PC-3 (cell line): Measurements from ENCODE around the gene BBOX1. TPM values are rescaled to one million over a fixed set of nuclear protein-coding genes. Genes with fewer than 3 reads are reported as not detected.
A peak's percentile ranks its signal among the peaks of the same experiment; 100 is the strongest.

Experiments
- ATAC-seq: fragments of 200-7000 bp; cut with Tn5 transposase; 2 replicates; pipeline ENCODE4 v1.9.1; 2020; ENCODE audit warnings: mild to moderate bottlenecking, moderate library complexity
- BruUV-seq: library from RNA; stranded (reverse); fragments of 400-500 nt; replicated peaks from 2 replicates; lab custom pipeline; 2021; lab: Mats Ljungman, UMichigan
- CTCF ChIA-PET: fragments of 300-600 bp; sonication (Branson Sonifier 250); formaldehyde crosslinking; loops from one replicate; lab custom pipeline; 2022; ENCODE audit warnings: antibody characterized with exemption; lab: Charles Lee
- POLR2A ChIA-PET: fragments of 300-600 bp; sonication (Branson Sonifier 250); formaldehyde crosslinking; loops from one replicate; lab custom pipeline; 2022; ENCODE audit warnings: antibody characterized with exemption; ENCODE audit not compliant: unreplicated experiment; lab: Charles Lee
- DNase-seq: peaks from one replicate; pipeline ENCODE4 v3.0.0-alpha.2; 2015
- H2AFZ ChIP-seq: fragments of 300-600 bp; sonication (generic); 2 replicates; pipeline ENCODE4 v1.6.0; 2016; ENCODE audit warnings: antibody characterized with exemption, low read length
- H3F3A ChIP-seq: fragments of 300-600 bp; sonication (generic); one replicate; pipeline ENCODE4 v1.6.0; 2017; ENCODE audit warnings: antibody characterized with exemption, low read length, control low read depth, mild to moderate bottlenecking; ENCODE audit not compliant: unreplicated experiment
- H3K27ac ChIP-seq: fragments of 300-600 bp; sonication (generic); 2 replicates; pipeline ENCODE4 v1.5.1; 2016; ENCODE audit warnings: mild to moderate bottlenecking, low read length
- H3K27me3 ChIP-seq: fragments of 300-600 bp; sonication (generic); 2 replicates; pipeline ENCODE4 v1.6.1; 2016; ENCODE audit warnings: low read length, mixed read lengths
- H3K36me3 ChIP-seq: fragments of 300-600 bp; sonication (generic); 2 replicates; pipeline ENCODE4 v1.6.1; 2016; ENCODE audit warnings: low read depth, mixed run types, low read length, mixed read lengths
- H3K4me1 ChIP-seq: fragments of 300-600 bp; sonication (generic); 2 replicates; pipeline ENCODE4 v1.5.1; 2016; ENCODE audit warnings: low read length; ENCODE audit not compliant: insufficient read depth
- H3K4me2 ChIP-seq: fragments of 300-600 bp; sonication (generic); 2 replicates; pipeline ENCODE4 v1.6.0; 2016; ENCODE audit warnings: low read length
- H3K4me3 ChIP-seq: fragments of 300-600 bp; sonication (generic); 2 replicates; pipeline ENCODE4 v1.5.1; 2016; ENCODE audit warnings: mild to moderate bottlenecking, low read length, mixed read lengths
- H3K79me2 ChIP-seq: fragments of 300-600 bp; sonication (generic); 2 replicates; pipeline ENCODE4 v1.6.1; 2017; ENCODE audit warnings: low read length, mixed read lengths
- H3K9ac ChIP-seq: fragments of 300-600 bp; sonication (generic); 2 replicates; pipeline ENCODE4 v1.6.0; 2016; ENCODE audit warnings: mild to moderate bottlenecking, low read length
- H3K9me2 ChIP-seq: fragments of 300-600 bp; sonication (generic); replicated peaks from 2 replicates; pipeline ENCODE4 v1.6.1; 2016; ENCODE audit warnings: mixed run types, low read length, mixed read lengths
- H3K9me3 ChIP-seq: fragments of 300-600 bp; sonication (generic); 2 replicates; pipeline ENCODE4 v1.6.1; 2016; ENCODE audit warnings: low read length, mixed read lengths
- H4K20me1 ChIP-seq: fragments of 300-600 bp; sonication (generic); 2 replicates; pipeline ENCODE4 v1.6.1; 2016; ENCODE audit warnings: low read length, mixed read lengths
- CTCF ChIP-seq: fragments of 300-600 bp; sonication (generic); conservative IDR thresholded peaks from 2 replicates; pipeline ENCODE4 v1.5.1; 2017; ENCODE audit warnings: antibody characterized with exemption, low read depth, mild to moderate bottlenecking, low read length
- EZH2 ChIP-seq: fragments of 300-600 bp; sonication (generic); IDR thresholded peaks from one replicate; pipeline ENCODE4 v1.6.1; 2017; ENCODE audit warnings: antibody characterized with exemption, mild to moderate bottlenecking, low read length; ENCODE audit not compliant: unreplicated experiment
- EZH2phosphoT487 ChIP-seq: fragments of 300-600 bp; sonication (generic); IDR thresholded peaks from 2 replicates; pipeline ENCODE4 v1.6.1; 2018; ENCODE audit warnings: mild to moderate bottlenecking, antibody characterized with exemption, low read length, borderline replicate concordance
- intact Hi-C: fragments of 100-400 bp; cut with micrococcal nuclease; formaldehyde crosslinking; loops from 2 replicates; pipeline ENCODE4 v1.9.0; 2023
- total RNA-seq: library from RNA; depleted of rRNA; stranded (reverse); fragments of >200 nt; gene quantifications from 2 replicates; pipeline ENCODE4 v1.2.3, GENCODE V29; 2014

BBOX1 gene
- total RNA-seq, 1 experiment from 2014 or later: not detected

GRCh38 chr11:27055065-27055682 is 14.6 kb downstream of the BBOX1 start:
- Histone ChIP-seq H3K79me2 (no peaks in the 10 kb centered on the region), H3K4me2 (no peak overlapping the region), H2AFZ (no peak overlapping the region), H3K9me3 (no peaks in the 10 kb centered on the region), H3K36me3 (no peaks in the 10 kb centered on the region), H4K20me1 (no peaks in the 10 kb centered on the region), H3K27me3 (peaks cover 11% of the 10 kb centered on the region; the same call in 1 of the 2 replicates), H3K9me2 (no peaks in the 10 kb centered on the region), H3K27ac (no peak overlapping the region), H3F3A (no peaks in the 10 kb centered on the region), H3K4me3 (no peak overlapping the region), H3K9ac (no peak overlapping the region), H3K4me1 (0 out of 2 replicates have a peak, but pooled peaks cover 3% of the 10 kb centered on the region)
- ChIA-PET CTCF (no interaction called here), POLR2A (no interaction called here)
- no TSS peak for BruUV-seq
- DNase-seq: peak; percentile 68
- ATAC-seq: no peak
- TF ChIP-seq EZH2 (no peak), CTCF (no peak), EZH2phosphoT487 (no peak)
- intact Hi-C loops: no loop called here

- H3K36me3 ChIP-seq: no peaks in the 10 kb centered on the region
- H4K20me1 ChIP-seq: no peaks in the 10 kb centered on the region
- no peak overlapping the region for H3K4me2 ChIP-seq
- 0 out of 2 replicates have a peak, but pooled peaks cover 3% of the 10 kb centered on the region for H3K4me1 ChIP-seq
- no peak overlapping the region for H3K4me3 ChIP-seq
- ChIA-PET POLR2A (no interaction called here), CTCF (no interaction called here)
- no peaks in the 10 kb centered on the region for H3K9me2 ChIP-seq
- TF ChIP-seq EZH2: no peak
- TF ChIP-seq EZH2phosphoT487: no peak
- TF ChIP-seq CTCF: no peak
- no peak for ATAC-seq
- no peaks in the 10 kb centered on the region for H3F3A ChIP-seq
- DNase-seq: no peak
- H3K9ac ChIP-seq: no peak overlapping the region
- H2AFZ ChIP-seq: no peak overlapping the region
- no peaks in the 10 kb centered on the region for H3K9me3 ChIP-seq
- H3K27ac ChIP-seq: no peak overlapping the region
- BruUV-seq: no TSS peak
- intact Hi-C loops: no loop called here
- H3K79me2 ChIP-seq: no peaks in the 10 kb centered on the region
- H3K27me3 ChIP-seq: peaks cover 11% of the 10 kb centered on the region; the same call in 1 of the 2 replicates
Observed at GRCh38 chr11:27057091-27057780, 16.6 kb downstream of the BBOX1 start.

GRCh38 chr11:27058456-27058855 is 17.8 kb downstream of the BBOX1 start:
- Histone ChIP-seq H3K36me3 (no peaks in the 10 kb centered on the region), H3K9me3 (no peaks in the 10 kb centered on the region), H3F3A (no peaks in the 10 kb centered on the region), H3K27me3 (peaks cover 11% of the 10 kb centered on the region; the same call in 1 of the 2 replicates), H3K4me1 (0 out of 2 replicates have a peak, but pooled peaks cover 3% of the 10 kb centered on the region), H4K20me1 (no peaks in the 10 kb centered on the region), H3K79me2 (no peaks in the 10 kb centered on the region), H3K9me2 (no peaks in the 10 kb centered on the region), H3K4me2 (no peak overlapping the region), H3K27ac (no peak overlapping the region), H2AFZ (no peak overlapping the region), H3K4me3 (no peak overlapping the region), H3K9ac (no peak overlapping the region)
- BruUV-seq: no TSS peak
- no peak for ATAC-seq
- ChIA-PET CTCF (no interaction called here), POLR2A (no interaction called here)
- intact Hi-C loops: no loop called here
- no peak for DNase-seq
- TF ChIP-seq EZH2 (no peak), CTCF (no peak), EZH2phosphoT487 (no peak)
